ENCODE data around the gene TRIM74. TPM values are rescaled to one million over a fixed set of nuclear protein-coding genes. Genes with fewer than 3 reads are reported as not detected.

Gene TRIM74
- total RNA-seq, 3 donors from 2014 or later (not counting 1 experiment from before 2014, with no cell fraction given): 0.73 to 5.3 (median 2.3) TPM

DNA sequence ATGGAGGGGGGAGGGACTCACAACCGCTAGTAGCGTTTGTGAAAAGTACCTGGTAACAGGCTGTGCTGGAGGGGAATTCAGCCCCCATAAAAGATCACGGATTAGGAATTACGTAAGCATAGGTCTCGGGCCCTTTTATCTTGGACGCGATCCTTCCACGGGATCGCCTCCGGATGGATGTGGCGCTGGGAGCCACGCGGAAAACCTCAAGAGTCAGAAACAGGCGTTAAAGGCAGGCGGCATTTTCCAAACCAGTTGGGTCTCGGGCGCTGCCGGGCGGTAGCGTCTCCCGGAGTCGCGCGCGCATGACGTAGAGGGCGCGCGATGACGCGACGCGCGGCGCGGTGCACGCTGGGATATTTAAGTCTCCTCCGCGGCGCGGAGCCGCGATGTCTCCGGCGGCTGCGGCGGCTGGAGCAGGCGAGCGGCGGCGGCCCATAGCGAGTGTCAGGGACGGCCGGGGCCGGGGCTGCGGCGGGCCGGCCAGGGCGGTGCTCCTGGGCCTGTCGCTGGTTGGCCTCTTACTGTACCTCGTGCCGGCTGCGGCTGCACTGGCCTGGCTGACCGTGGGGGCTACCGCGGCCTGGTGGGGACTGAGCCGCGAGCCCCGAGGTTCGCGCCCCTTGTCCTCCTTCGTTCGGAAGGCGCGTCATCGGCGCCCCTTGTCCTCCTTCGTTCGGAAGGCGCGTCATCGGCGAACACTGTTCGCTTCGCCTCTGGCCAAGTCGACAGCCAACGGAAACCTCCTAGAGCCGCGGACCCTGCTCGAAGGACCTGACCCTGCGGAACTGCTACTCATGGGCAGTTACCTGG lies 44.3 kb downstream of the TRIM74 start, which contains the start of gene POM121:
Gene POM121 (plus strand): TSS at position 363 of the 813 bp plus-strand sequence. CDS start 27 bp downstream, at position 390.
- Mint-ChIP-seq H3K9me3 (no peaks in the 10 kb centered on the region), H3K27ac (peak within 1 kb of the TSS; percentile 99), H3K27me3 (ENCODE audit: low read depth in 2 of 2) (no peaks in the 10 kb centered on the region), H3K36me3 (peaks cover 13% of the 10 kb centered on the region), H3K4me3 (peak within 1 kb of the TSS; percentile 98), H3K4me1 (peaks cover 31 to 42% of the 10 kb centered on the region in 2 donors)
- H3K4me1 ChIP-seq (ENCODE audit: control insufficient read depth, insufficient read depth, low read length): peaks cover 15% of the 10 kb centered on the region
- peak; percentile 90 to 95 for DNase-seq
- intact Hi-C loops (cut with micrococcal nuclease): loop anchor here (10.0 kb wide), 1 partner anchor 100 kb away; the partner anchor contains the start of gene TYW1B
- ATAC-seq: peak; percentile 86 to 96 (median 89)
- WGBS (ENCODE audit: insufficient coverage): under 1% methylated on average over 91 of the region's 91 CpGs
- no peaks in the 10 kb centered on the region for H3K9me3 ChIP-seq (ENCODE audit: control insufficient read depth, insufficient read depth, low read length)
- peak within 1 kb of the TSS; percentile 71 for H3K4me3 ChIP-seq (ENCODE audit: low read length)
- H3K36me3 ChIP-seq (ENCODE audit: control insufficient read depth, insufficient read depth, low read length): peaks cover 23% of the 10 kb centered on the region
- H3K27me3 ChIP-seq (ENCODE audit: control insufficient read depth, insufficient read depth, low read length): no peaks in the 10 kb centered on the region
- TF ChIP-seq, protein P1, sequence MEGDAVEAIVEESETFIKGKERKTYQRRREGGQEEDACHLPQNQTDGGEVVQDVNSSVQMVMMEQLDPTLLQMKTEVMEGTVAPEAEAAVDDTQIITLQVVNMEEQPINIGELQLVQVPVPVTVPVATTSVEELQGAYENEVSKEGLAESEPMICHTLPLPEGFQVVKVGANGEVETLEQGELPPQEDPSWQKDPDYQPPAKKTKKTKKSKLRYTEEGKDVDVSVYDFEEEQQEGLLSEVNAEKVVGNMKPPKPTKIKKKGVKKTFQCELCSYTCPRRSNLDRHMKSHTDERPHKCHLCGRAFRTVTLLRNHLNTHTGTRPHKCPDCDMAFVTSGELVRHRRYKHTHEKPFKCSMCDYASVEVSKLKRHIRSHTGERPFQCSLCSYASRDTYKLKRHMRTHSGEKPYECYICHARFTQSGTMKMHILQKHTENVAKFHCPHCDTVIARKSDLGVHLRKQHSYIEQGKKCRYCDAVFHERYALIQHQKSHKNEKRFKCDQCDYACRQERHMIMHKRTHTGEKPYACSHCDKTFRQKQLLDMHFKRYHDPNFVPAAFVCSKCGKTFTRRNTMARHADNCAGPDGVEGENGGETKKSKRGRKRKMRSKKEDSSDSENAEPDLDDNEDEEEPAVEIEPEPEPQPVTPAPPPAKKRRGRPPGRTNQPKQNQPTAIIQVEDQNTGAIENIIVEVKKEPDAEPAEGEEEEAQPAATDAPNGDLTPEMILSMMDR (IDR thresholded peaks at IDR 0.05): no peak
- peak within 1 kb of the TSS; percentile 89 for H3K27ac ChIP-seq (ENCODE audit: low read length)

DNA sequence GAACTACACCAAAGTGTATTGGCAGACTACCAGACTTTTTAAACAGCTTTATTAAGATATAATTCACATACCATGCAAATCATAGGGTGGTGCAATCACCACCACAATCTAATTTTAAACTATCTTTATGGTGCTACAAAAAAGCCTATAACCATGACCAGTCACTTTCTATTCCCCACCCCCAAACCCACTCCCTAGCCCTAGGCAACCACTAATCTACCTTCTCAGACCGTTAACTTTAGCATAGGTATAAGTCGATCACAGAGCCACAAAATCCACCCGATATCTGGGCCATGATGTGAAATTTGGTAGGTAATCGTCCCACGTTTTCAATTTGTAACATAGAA lies 44.9 kb downstream of the TRIM74 start:
- Mint-ChIP-seq H3K9me3 (no peaks in the 10 kb centered on the region), H3K27me3 (ENCODE audit: low read depth in 2 of 2) (no peaks in the 10 kb centered on the region), H3K4me3 (peak overlapping the region; percentile 98), H3K4me1 (peaks cover 37 to 42% of the 10 kb centered on the region in 2 donors), H3K27ac (peak overlapping the region; percentile 99), H3K36me3 (peaks cover 9% of the 10 kb centered on the region)
- Histone ChIP-seq H3K4me3 (ENCODE audit: low read length) (peak overlapping the region; percentile 71), H3K36me3 (ENCODE audit: control insufficient read depth, insufficient read depth, low read length) (peaks cover 20% of the 10 kb centered on the region), H3K9me3 (ENCODE audit: control insufficient read depth, insufficient read depth, low read length) (no peaks in the 10 kb centered on the region), H3K27ac (ENCODE audit: low read length) (peak overlapping the region; percentile 89), H3K27me3 (ENCODE audit: control insufficient read depth, insufficient read depth, low read length) (no peaks in the 10 kb centered on the region), H3K4me1 (ENCODE audit: control insufficient read depth, insufficient read depth, low read length) (peaks cover 15% of the 10 kb centered on the region)
- intact Hi-C loops (cut with micrococcal nuclease): loop anchor here (10.0 kb wide), 1 partner anchor 100 kb away; the partner anchor contains the start of gene TYW1B
- TF ChIP-seq, protein P1 (IDR thresholded peaks at IDR 0.05): no peak
- WGBS (ENCODE audit: insufficient coverage): 0% methylated on average over 5 of the region's 5 CpGs
- no peak for ATAC-seq
- no peak for DNase-seq

DNA sequence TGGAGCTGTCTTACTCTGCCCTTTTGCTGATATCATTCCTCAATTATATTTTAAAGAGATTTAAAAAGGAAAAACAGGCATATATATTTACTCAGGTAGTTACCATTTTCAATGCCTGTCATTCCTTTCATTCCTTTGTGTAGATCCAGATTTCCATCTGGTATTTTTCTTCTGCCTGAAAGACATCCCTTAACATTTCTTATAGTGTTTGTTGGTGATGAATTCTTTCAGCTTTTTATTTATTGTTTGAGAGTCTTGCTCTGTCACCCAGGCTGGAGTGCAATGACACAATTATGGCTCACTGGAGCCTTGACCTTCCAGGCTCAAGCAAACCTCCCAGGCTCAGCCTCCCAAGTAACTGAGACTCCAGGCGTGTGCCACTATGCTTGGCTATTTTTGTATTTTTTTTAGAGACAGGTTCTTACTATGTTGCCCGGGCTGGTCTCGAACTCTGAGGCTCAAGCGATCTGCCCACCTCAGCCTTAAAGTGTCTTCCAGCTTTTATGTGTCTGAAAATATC lies 50.0 kb downstream of the TRIM74 start:
- Histone ChIP-seq H3K4me3 (ENCODE audit: low read length) (no peak overlapping the region), H3K4me1 (ENCODE audit: control insufficient read depth, insufficient read depth, low read length) (peaks cover 8% of the 10 kb centered on the region), H3K27me3 (ENCODE audit: control insufficient read depth, insufficient read depth, low read length) (no peaks in the 10 kb centered on the region), H3K36me3 (ENCODE audit: control insufficient read depth, insufficient read depth, low read length) (peaks cover 7% of the 10 kb centered on the region), H3K9me3 (ENCODE audit: control insufficient read depth, insufficient read depth, low read length) (no peaks in the 10 kb centered on the region), H3K27ac (ENCODE audit: low read length) (no peak overlapping the region)
- Mint-ChIP-seq H3K27ac (peak overlapping the region in 1 of 2 donors; percentile 15), H3K27me3 (ENCODE audit: low read depth in 2 of 2) (no peaks in the 10 kb centered on the region), H3K4me1 (peaks cover 14 to 30% of the 10 kb centered on the region in 2 donors), H3K9me3 (no peaks in the 10 kb centered on the region), H3K36me3 (no peaks in the 10 kb centered on the region), H3K4me3 (no peak overlapping the region)
- WGBS (ENCODE audit: insufficient coverage): 94% methylated on average over 4 of the region's 4 CpGs
- ATAC-seq (no peak), DNase-seq (no peak)
- TF ChIP-seq, protein P1 (IDR thresholded peaks at IDR 0.05): no peak
- intact Hi-C loops (cut with micrococcal nuclease): no loop called here
